GM12878 (cell line): Measurements from ENCODE around the gene RSF1. TPM values are rescaled to one million over a fixed set of nuclear protein-coding genes. Genes with fewer than 3 reads are reported as not detected.

Source experiments
- ATAC-seq: fragments of 200-7000 bp; cut with Tn5 transposase; 3 replicates; pipeline ENCODE4 v1.9.1; 2020; ENCODE audit warnings: mild to moderate bottlenecking, moderate library complexity
- BruUV-seq: library from RNA; stranded (reverse); fragments of 400-500 nt; replicated peaks from 2 replicates; lab custom pipeline; 2021; lab: Mats Ljungman, UMichigan
- CTCF ChIA-PET: fragments of 300-600 bp; sonication (Branson Sonifier 250); formaldehyde crosslinking; extraction: SDS; loops from one replicate; lab custom pipeline; 2021; ENCODE audit warnings: inconsistent platforms; lab: Yijun Ruan, JAX
- POLR2A ChIA-PET: fragments of 350-600 bp; formaldehyde crosslinking; extraction: SDS; loops from one replicate; lab custom pipeline; 2021; ENCODE audit warnings: inconsistent platforms; lab: Charles Lee
- RAD21 ChIA-PET: fragments of 300-600 bp; sonication (Branson Sonifier 250); formaldehyde crosslinking; loops from one replicate; lab custom pipeline; 2023; ENCODE audit warnings: antibody characterized with exemption; ENCODE audit not compliant: unreplicated experiment; lab: Charles Lee
- SMC1A ChIA-PET: fragments of 300-600 bp; sonication (Branson Sonifier 250); formaldehyde crosslinking; loops from one replicate; lab custom pipeline; 2023; ENCODE audit not compliant: unreplicated experiment, uncharacterized antibody; lab: Charles Lee
- DNase-seq: peaks from one replicate; pipeline ENCODE4 v3.0.0-alpha.2; 2011; ENCODE audit warnings: low read depth, low spot score
- FAIRE-seq: peaks from 3 replicates; lab custom pipeline; 2011; peaks lifted over from hg19 to GRCh38; lab: Jason Lieb, UNC
- H2AFZ ChIP-seq: 2 replicates; pipeline ENCODE4 v1.6.0; 2011; ENCODE audit warnings: low read depth, low read length, control low read depth; ENCODE audit not compliant: control insufficient read depth
- H3K27ac ChIP-seq: 2 replicates; pipeline ENCODE4 v1.5.1; 2011; ENCODE audit warnings: control low read depth; ENCODE audit not compliant: control insufficient read depth, insufficient read depth
- H3K27me3 ChIP-seq, 2 experiments: replicated peaks in 1 of 2; 2 replicates each; pipeline versions ENCODE4 v1.6.0 to v1.6.1; 2011; ENCODE audit warnings: low read length in 1 of 2; ENCODE audit not compliant: control insufficient read depth in 2 of 2, insufficient read depth in 2 of 2
- H3K36me3 ChIP-seq, 2 experiments: 2 replicates each; pipeline ENCODE4 v1.5.1; 2011; ENCODE audit warnings: low read length in 1 of 2; ENCODE audit not compliant: control insufficient read depth in 2 of 2, insufficient read depth in 2 of 2
- H3K4me1 ChIP-seq: 2 replicates; pipeline ENCODE4 v1.6.1; 2011; ENCODE audit warnings: mild to moderate bottlenecking, low read length, moderate library complexity, mixed read lengths; ENCODE audit not compliant: control insufficient read depth, insufficient read depth
- H3K4me2 ChIP-seq: 2 replicates; pipeline ENCODE4 v1.6.0; 2011; ENCODE audit warnings: control low read depth; ENCODE audit not compliant: control insufficient read depth, insufficient read depth
- H3K4me3 ChIP-seq: fragments of 200-600 bp; sonication (generic); 2 replicates; pipeline ENCODE4 v1.5.1; 2016
- H3K79me2 ChIP-seq: 2 replicates; pipeline ENCODE4 v1.6.0; 2011; ENCODE audit warnings: low read length; ENCODE audit not compliant: control insufficient read depth, insufficient read depth
- H3K9ac ChIP-seq: 2 replicates; pipeline ENCODE4 v1.8.0; 2011; ENCODE audit warnings: low read length, control low read depth, mixed read lengths; ENCODE audit not compliant: control insufficient read depth, insufficient read depth
- H3K9me3 ChIP-seq: replicated peaks from 3 replicates; pipeline ENCODE4 v1.5.1; 2011; ENCODE audit warnings: mild to moderate bottlenecking, low read length; ENCODE audit not compliant: control insufficient read depth, insufficient read depth
- H4K20me1 ChIP-seq: 2 replicates; pipeline ENCODE4 v1.6.0; 2011; ENCODE audit not compliant: control insufficient read depth, insufficient read depth
- ATF7 ChIP-seq: fragments of 450-650 bp; IDR thresholded peaks from 2 replicates; pipeline ENCODE4 v1.6.1; 2016; ENCODE audit warnings: low read depth, mild to moderate bottlenecking
- CREB1 ChIP-seq: IDR thresholded peaks from 2 replicates; pipeline ENCODE4 v1.6.1; 2012; ENCODE audit warnings: low read depth, mild to moderate bottlenecking, inconsistent platforms
- DPF2 ChIP-seq: fragments of 450-650 bp; IDR thresholded peaks from 2 replicates; pipeline ENCODE4 v1.6.1; 2017; ENCODE audit warnings: mild to moderate bottlenecking
- HDGF ChIP-seq: fragments of 450-650 bp; IDR thresholded peaks from 2 replicates; pipeline ENCODE4 v1.6.1; 2016; ENCODE audit warnings: antibody characterized with exemption
- IRF4 ChIP-seq: IDR thresholded peaks from 2 replicates; pipeline ENCODE4 v1.6.1; 2011; ENCODE audit warnings: low read depth, low read length
- MEF2B ChIP-seq: fragments of 450-650 bp; IDR thresholded peaks from 2 replicates; pipeline ENCODE4 v1.6.1; 2018; ENCODE audit warnings: mild to moderate bottlenecking, moderate library complexity; ENCODE audit not compliant: partially characterized antibody, poor library complexity, severe bottlenecking
- NBN ChIP-seq: fragments of 450-650 bp; IDR thresholded peaks from 2 replicates; pipeline ENCODE4 v1.6.1; 2016
- NR2C2 ChIP-seq: IDR thresholded peaks from 2 replicates; pipeline ENCODE4 v1.6.1; 2011; ENCODE audit warnings: borderline replicate concordance, low read depth; ENCODE audit not compliant: control insufficient read depth, insufficient read length
- SMAD1 ChIP-seq: fragments of 450-650 bp; IDR thresholded peaks from 2 replicates; pipeline ENCODE4 v1.6.1; 2018; ENCODE audit warnings: mild to moderate bottlenecking, low read depth; ENCODE audit not compliant: partially characterized antibody
- SP1 ChIP-seq: IDR thresholded peaks from one replicate; pipeline ENCODE4 v1.6.1; 2011; ENCODE audit warnings: low read depth, low read length
- ZNF384 ChIP-seq: IDR thresholded peaks from 2 replicates; pipeline ENCODE4 v1.6.1; 2012; ENCODE audit warnings: low read depth, mild to moderate bottlenecking, low read length, improper control_type of control experiment, borderline replicate concordance
- WGBS: methylation state at CpG from one replicate; pipeline ENCODE4 v1.1.6; 2016; ENCODE audit warnings: low lambda C conversion rate; ENCODE audit not compliant: insufficient replicate concordance, insufficient coverage; ENCODE audit errors: missing lambda C conversion rate; 5-methylcytosine and 5-hydroxymethylcytosine counted together
- in situ Hi-C: fragments of 300-500 bp; cut with MboI; formaldehyde crosslinking; loops from 9 replicates; pipeline ENCODE4 v1.14.3; 2018; ENCODE audit warnings: mixed read lengths
- intact Hi-C: fragments of 100-400 bp; cut with micrococcal nuclease; formaldehyde crosslinking; loops from one replicate; pipeline ENCODE4 v1.14.2; 2022; ENCODE audit not compliant: unreplicated experiment
- polyA plus RNA-seq, 11 experiments: library from polyadenylated mRNA; depleted of rRNA in 4 of 11; unstranded in 6 of 11; stranded (reverse) in 5 of 11; fragments of >200 nt; fragmentation: Nextera tagmentation in 4 of 11; fragmentation: Illumina TruSeq in 1 of 11; extraction: Ambion mirVana in 4 of 11; extraction: Trizol in 1 of 11; gene quantifications; 1 replicate in 1 of 11; 2 replicates in 10 of 11; pipeline versions ENCODE4 v1.2.1 to v1.2.3, GENCODE V29; 2011 to 2016; ENCODE audit warnings: inconsistent platforms in 2 of 11, missing spikeins in 2 of 11, low read depth in 1 of 11
- total RNA-seq, 4 experiments: library from RNA; depleted of rRNA in 3 of 4; stranded (reverse); fragments of >200 nt in 3 of 4; fragmentation: Illumina TruSeq in 1 of 4; extraction: Trizol in 1 of 4; gene quantifications; 2 replicates each; pipeline versions ENCODE4 v1.2.1 to v1.2.3, GENCODE V29; 2013 to 2021
- TF ChIP-seq, protein P1 (sequence below): IDR thresholded peaks from 2 replicates; pipeline ENCODE4 v1.6.1; 2012; ENCODE audit warnings: low read depth, low read length, improper control_type of control experiment

The RSF1 gene
- total and polyA plus RNA-seq, 10 of the 15 experiments (the other 5 are each of a cell fraction or from before 2014, with no cell fraction given), result 9.0 to 45.3 (median 30.0) TPM

- ChIA-PET CTCF (no interaction called here), POLR2A (interaction anchor here (1.5 kb wide), 1 partner anchor 19 kb away, joined by 8 read pairs; no protein-coding TSS in a partner anchor), RAD21 (no interaction called here), SMC1A (interaction anchor here (0.6 to 1.5 kb wide), 2 partner anchors 28 to 35 kb away, joined by 3 to 4 read pairs; no protein-coding TSS in a partner anchor)
- intact Hi-C loops, result loop anchor here (5.0 kb wide), 1 partner anchor 93 kb away; no protein-coding TSS in a partner anchor
- Histone ChIP-seq H3K27me3 (no peaks in the 10 kb centered on the region), H3K4me2 (0 out of 2 replicates have a peak overlapping the region, but pooled peaks have one; percentile 11), H4K20me1 (no peaks in the 10 kb centered on the region), H3K36me3 (peaks cover 0 to 5% of the 10 kb centered on the region in 2 experiments; a peak in 1 of 4 replicates), H2AFZ (no peak overlapping the region), H3K4me1 (peaks cover 14% of the 10 kb centered on the region), H3K9me3 (no peaks in the 10 kb centered on the region), H3K9ac (no peak overlapping the region), H3K27ac (peak overlapping the region; percentile 49; the same call in 1 of the 2 replicates), H3K4me3 (no peak overlapping the region), H3K79me2 (peaks cover 2% of the 10 kb centered on the region)
- in situ Hi-C loops, result no loop called here
- WGBS, result 33% methylated on average over 4 of the region's 4 CpGs
- ATAC-seq (peak; percentile 74), FAIRE-seq (no peak), DNase-seq (no peak)
- no TSS peak for BruUV-seq
- no peak for TF ChIP-seq ATF7
- TF ChIP-seq NBN, result no peak
- no peak for TF ChIP-seq IRF4
- TF ChIP-seq DPF2, result no peak
- no peak for TF ChIP-seq NR2C2
- TF ChIP-seq CREB1, result no peak
- no peak for TF ChIP-seq ZNF384
- 0 out of 2 replicates have a peak, but pooled peaks have one; percentile 20 for TF ChIP-seq HDGF
- TF ChIP-seq SMAD1, result no peak
- TF ChIP-seq MEF2B, result peak; percentile 59
- no peak for TF ChIP-seq SP1
- TF ChIP-seq, protein P1, sequence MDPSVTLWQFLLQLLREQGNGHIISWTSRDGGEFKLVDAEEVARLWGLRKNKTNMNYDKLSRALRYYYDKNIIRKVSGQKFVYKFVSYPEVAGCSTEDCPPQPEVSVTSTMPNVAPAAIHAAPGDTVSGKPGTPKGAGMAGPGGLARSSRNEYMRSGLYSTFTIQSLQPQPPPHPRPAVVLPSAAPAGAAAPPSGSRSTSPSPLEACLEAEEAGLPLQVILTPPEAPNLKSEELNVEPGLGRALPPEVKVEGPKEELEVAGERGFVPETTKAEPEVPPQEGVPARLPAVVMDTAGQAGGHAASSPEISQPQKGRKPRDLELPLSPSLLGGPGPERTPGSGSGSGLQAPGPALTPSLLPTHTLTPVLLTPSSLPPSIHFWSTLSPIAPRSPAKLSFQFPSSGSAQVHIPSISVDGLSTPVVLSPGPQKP, result no peak
Observed at GRCh38 chr11:77724636-77725035, 95.9 kb downstream of the RSF1 start.
